Limb (tissue), 2 donors: ENCODE measurements around the gene HNRNPAB.

ENCODE experiments used
- DNase-seq, 2 donors: peaks; one replicate each; pipeline ENCODE4 v3.0.0-alpha.2; 2016; ENCODE audit errors: extremely low spot score in 2 of 2

The HNRNPAB gene

GRCh38 chr5:178211095-178212048, 7.0 kb downstream of the HNRNPAB start:
- no peak for DNase-seq

DNA sequence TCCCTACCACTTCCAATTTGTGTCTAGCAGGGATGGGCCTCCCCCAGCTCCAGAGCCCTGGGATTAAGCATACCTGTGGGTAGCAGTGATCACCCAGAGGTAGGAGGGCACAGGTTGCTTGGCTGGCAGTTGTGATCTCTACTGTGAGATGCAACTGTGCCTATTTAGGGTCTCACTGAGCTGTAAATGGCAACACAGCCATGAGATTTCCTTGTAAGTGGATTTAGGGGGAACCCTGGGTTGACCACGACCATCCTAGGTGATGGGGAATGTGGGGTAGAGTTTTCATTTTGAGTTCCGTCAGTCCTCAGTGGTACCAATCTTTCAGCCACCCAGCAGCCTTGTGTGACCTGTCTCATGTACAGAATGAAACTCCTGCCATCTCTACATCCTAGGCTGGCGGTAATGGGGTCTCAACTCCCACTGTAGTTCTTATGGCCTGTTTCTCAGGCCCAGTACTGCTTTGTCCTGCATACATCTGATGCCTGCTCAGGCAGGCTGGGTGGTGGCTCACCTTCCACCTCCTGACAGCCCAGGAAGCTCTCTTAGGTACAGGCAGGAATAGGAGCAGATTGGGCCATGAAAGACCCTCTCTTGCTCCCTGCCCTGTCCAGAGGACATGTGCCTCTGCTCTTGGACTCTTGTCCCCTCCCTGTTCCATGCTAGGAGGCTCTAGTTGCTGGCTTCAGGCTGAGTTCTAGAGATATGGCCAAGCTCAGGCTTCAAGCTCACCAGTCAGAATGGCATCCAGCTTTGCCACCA, 8.1 kb downstream of the HNRNPAB start:
- no peak for DNase-seq

DNA sequence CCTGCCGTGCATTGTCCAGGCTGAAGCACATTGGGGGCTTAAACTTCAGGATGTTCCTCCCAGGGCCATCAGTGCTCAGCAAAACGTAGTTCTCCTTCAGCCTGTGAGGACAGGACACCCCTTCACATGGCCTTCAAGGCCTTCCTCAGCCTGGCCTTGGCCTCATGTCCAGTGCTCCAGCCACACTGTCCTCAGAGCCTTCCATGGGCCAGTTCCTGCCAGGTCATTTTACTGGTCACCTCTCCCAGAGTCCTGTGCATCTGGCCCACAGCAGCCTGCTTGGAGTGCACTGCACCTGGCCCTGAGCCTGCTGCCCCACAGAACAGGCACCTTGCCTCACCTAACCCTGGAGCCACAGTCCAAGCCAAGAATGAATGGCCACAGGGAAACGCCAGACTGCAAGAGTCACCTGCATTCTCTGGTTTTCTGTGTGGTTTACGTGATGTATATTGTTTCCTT, 8.7 kb downstream of the HNRNPAB start:
- DNase-seq = no peak

GRCh38 chr5:178213748-178214151, 9.4 kb downstream of the HNRNPAB start:
- DNase-seq = no peak

- DNase-seq = no peak
These were observed 9.9 kb downstream of the HNRNPAB start for GRCh38 chr5:178214160-178214803.

- DNase-seq = no peak
These were observed 11.1 kb downstream of the HNRNPAB start for GRCh38 chr5:178215280-178216002.

- no peak for DNase-seq
These were observed 11.8 kb downstream of the HNRNPAB start for GRCh38 chr5:178216088-178216534.

GRCh38 chr5:178216779-178217178, 12.4 kb downstream of the HNRNPAB start:
- no peak for DNase-seq

GRCh38 chr5:178218237-178218776, 14.0 kb downstream of the HNRNPAB start:
- no peak for DNase-seq

- DNase-seq = no peak
These were observed 14.5 kb downstream of the HNRNPAB start for GRCh38 chr5:178218827-178219226.

DNA sequence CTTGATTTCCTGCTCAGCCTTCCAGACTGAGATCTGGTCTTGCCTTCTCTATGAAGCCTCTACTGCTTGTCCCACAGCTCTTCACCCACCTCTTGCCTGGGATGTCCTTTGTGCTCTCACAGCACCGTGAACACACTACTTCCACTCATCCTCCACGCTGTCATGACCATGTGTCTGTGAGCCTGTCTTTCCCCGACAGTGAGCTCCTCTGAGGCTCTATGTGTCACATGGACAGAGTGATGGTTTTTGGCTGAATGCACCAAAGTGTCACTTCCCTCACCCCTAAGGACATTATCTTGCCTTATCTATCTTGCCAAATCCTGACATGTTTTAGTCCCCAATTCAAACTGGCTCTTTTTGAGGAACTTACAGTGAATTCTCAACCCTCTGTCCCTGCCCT, 16.9 kb downstream of the HNRNPAB start:
- DNase-seq = no peak

GRCh38 chr5:178221853-178222252, 17.5 kb downstream of the HNRNPAB start:
- DNase-seq = no peak

- DNase-seq = no peak
These were observed 18.0 kb downstream of the HNRNPAB start for GRCh38 chr5:178222292-178222691.

GRCh38 chr5:178223196-178223773, 19.0 kb downstream of the HNRNPAB start:
- no peak for DNase-seq

- DNase-seq = no peak
These were observed 19.5 kb downstream of the HNRNPAB start for GRCh38 chr5:178223828-178224335.

DNA sequence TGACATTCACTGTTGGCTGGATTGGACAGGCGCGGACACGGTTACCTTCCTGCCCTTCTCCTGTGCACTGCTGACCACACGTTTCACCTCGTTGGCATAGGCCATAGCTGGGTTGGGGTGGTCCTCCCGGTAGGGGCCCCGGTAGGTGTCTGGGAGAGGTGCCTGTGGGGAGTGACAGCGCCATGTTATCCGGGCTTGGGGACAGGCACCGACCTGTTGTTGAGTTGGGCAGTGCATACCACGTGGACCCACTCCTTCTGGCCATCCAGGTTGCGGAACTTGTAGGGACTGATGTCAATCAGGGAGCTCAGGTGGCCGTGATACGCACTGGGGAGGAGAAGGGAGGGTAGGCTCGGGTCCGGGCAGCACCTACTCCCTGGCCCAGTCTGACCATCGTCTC, 20.1 kb downstream of the HNRNPAB start:
- no peak for DNase-seq

DNA sequence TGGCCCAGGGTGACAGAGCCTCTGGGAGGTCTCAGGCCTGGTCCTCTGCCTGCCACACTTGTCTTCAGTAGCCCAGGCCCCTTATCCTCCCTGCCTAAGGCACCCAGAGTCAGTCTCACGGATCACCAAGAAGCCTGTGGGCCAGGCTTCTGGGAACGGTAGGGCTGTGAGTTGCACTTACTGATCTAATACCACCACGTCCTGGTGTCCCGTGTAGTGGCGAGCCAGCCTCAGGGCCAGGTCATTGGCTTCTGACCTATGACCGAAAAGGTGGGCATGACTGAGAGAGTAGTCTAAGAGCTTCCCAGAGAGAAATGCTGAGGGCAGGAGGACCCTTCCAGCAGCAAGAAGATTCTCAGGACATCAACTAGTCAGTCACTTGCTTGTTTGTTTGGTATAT, 20.8 kb downstream of the HNRNPAB start:
- DNase-seq = no peak

- DNase-seq = no peak
These were observed 22.9 kb downstream of the HNRNPAB start for GRCh38 chr5:178227138-178227659.

- no peak for DNase-seq
These were observed 23.6 kb downstream of the HNRNPAB start for GRCh38 chr5:178227929-178228328.

GRCh38 chr5:178228609-178229008, 24.3 kb downstream of the HNRNPAB start:
- no peak for DNase-seq
